GM21786 (cell line): ENCODE results near the gene GNL2.
"Not testable (repeated sequence)": the region's sequence is repeated elsewhere in the genome, so short reads cannot be mapped to it uniquely, and the experiment has no call there.

ENCODE experiments used
- ATAC-seq: cut with Tn5 transposase; IDR thresholded peaks from one replicate; pipeline ENCODE4 v1.9.1; 2021; ENCODE audit not compliant: unreplicated experiment

GNL2 gene

DNA sequence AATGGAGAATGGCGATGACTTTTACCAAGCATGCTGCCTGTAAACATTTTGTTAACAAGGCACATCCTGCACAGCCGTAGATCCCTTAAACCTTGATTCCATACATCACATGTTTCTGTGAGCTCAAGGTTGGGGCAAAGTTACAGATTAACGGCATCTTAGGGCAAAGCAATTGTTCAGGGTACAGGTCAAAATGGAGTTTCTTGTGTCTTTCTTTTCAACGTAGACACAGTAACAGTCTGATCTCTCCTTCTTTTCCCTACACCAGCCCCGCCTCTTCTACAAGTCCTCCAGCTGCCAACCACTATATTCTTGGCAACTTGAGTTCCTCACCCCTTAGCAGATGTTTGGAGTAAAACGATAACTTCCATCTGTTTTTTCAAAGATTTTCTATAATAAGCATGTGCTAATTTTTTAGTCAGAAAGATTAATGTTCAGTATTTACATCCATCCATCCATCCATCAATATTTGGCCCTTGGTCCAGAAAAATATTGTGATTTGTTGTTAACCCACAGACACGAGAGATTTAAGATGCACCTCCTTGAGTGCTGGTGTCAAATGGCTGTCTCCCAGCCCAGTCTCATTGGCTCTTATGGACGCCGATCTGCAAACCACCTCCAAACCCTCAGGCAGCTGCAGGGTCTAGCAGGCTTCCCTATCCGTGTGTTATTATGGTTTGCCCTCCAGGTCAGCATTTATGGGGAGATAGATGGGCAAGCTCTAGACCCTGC is 35.2 kb downstream of the GNL2 start:
- no peak for ATAC-seq

GRCh38 chr1:37559957-37560379 is 35.8 kb downstream of the GNL2 start:
- not testable (repeated sequence) for ATAC-seq

DNA sequence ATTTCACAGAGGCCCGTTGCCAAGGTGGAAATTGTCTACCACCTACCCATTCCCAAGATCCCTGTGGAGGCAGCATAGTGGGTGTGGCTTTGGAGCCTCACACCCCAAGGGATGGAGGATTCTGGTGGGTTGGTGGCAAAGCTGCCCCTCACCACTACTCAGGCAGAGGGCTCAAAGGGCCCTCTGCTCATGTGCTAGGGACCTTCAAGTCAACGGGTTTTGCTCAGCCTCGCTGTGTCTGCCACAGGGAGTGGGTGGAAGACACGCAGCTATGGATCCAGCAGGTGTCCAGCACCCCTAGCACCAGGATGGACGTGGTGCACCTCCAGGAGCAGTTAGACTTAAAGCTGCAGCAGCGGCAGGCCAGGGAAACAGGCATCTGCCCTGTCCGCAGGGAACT is 36.7 kb downstream of the GNL2 start:
- no peak for ATAC-seq

DNA sequence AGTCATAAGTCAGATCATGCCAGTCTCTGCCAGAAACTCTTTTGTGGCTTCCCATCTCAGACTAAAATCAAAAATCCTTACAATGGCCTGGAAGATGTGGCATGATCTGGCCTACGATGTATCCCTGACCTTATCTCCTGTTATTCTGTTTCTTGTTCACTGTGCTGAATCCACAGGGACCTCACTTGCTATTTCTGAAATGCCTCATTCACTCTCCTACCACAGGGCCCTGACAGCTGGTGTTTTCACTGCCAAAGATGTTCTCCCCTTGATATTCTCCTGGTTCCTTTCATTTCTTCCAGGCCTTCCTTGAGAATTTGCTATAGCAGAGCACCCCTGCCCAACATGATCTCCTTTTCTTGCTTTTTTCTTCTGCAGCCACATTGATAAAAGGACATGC is 37.3 kb downstream of the GNL2 start:
- ATAC-seq, result no peak

DNA sequence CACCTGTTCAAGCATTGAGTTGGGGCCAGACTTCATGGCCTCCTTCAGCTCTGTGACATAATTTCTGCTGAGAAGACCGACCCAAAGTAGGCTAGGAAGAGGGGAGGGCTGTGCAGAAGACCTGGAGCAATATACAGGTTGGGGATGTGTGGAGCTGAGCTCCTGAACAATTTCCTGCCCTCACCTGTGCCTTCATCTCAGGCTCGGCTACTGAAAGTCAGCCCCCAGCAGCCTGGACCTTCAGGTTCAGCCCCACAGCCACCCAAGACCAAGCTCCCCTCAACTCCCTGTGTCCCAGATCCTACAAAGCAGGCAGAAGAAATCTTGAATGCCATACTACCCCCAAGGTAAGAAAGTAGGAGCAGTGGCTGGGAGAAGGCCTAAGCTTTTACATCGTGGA is 38.3 kb downstream of the GNL2 start:
- no peak for ATAC-seq

DNA sequence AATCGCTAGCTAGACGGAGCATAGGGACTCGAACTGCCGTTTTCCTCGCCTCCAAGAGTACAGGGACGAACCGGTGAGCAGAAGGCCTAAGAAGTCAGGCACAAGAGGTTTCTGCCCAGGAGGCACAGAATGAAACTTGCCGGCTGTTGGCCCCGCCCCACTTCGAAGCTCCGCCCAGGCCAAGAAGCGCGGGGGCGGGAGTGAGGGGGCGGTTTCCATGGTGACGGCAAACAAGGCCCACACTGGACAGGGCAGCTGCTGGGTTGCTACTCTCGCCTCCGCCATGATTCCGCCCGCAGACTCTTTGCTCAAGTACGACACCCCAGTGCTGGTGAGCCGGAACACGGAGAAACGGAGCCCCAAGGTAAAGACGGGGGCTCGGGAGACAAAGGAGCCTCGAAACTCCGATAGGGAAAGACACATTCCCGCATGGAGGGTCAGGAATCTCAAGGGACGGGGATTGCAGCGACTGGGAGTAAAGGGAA is 39.0 kb downstream of the GNL2 start, which contains the start of gene DNALI1:
DNALI1 (plus strand) TSS at position 229 of the 485 bp plus-strand sequence; CDS start at position 284, 55 bp downstream.
- no peak for ATAC-seq

DNA sequence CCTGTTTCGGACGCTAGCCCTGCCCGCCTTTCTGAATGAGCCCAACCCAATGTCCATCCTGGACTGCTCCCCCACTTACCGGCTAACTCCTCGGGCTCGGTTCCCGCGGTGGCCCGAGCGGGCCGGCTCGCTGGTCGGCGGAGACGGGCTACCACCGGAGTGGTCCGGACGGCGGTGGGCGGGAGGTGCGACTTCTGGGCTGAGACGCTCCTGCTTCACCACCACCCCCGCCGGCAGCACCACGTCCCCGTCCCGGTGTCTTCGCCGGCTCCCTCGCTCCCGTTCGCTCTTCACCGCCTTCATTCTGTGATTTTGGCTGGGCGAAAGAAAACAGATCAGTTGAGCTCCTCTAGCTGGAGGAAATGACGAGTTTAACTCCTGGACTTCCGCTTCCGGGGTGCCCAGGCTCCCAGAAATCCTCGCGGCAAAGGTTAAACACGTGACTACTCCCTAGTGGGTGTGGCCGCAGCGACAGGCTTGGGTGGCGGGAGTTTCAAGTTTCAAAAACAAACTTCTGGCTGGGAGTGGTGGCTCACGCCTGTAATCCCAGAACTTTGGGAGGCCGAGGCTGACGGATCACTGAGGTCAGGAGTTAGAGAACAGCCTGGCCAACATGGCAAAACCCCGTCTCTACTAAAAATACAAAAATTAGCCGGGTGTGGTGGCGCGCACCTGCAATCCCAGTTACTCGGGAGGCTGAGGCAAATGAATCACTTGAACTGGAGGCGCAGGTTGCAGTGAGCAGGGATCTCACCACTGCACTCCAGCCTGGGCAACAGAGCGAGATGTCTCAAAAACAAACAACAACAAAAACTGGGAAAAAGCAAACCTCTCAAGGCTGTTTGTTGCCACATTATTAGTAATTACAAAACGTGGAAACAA is 41.6 kb downstream of the GNL2 start, which contains the start of gene SNIP1:
SNIP1 (minus strand) TSS at position 367 of the 882 bp plus-strand sequence; CDS start at position 303, 64 bp downstream.
- ATAC-seq, result peak; percentile 92

DNA sequence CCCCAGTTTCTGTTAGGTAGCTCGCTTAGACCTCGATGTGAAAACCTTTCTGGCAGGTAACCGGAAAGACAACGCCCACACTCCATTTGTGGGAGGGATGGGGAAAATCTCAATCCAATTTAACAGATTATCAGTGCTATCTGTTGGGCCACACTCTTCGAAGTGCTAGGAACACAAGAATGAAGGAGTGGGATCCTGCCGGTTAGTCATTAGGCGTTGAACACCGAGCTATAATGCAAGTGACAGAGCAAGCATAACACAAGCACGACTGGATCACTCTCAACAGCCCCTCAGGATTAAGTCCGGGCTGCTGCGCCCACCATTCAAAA is 42.2 kb downstream of the GNL2 start:
- ATAC-seq, result no peak

DNA sequence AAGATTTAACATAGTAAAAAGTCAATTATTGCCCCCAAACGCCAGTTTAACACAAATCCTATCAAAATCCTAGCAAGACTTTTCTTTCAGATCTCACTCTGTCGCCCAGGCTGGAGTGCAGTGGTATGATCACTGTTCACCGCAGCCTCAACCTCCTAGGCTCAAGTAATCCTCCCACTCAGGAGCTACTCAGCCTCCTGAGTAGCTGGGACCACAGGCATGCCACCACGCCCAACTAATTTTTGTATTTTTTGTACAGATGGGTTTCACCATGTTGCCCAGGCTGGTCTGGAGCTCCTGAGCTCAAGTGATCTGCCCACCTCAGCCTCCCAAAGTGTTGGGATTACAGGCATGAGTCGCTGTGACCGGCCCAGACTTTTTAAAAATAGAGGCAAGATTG is 46.4 kb downstream of the GNL2 start:
- ATAC-seq, result no peak

GRCh38 chr1:37545019-37545418 is 50.7 kb downstream of the GNL2 start:
- no peak for ATAC-seq

GRCh38 chr1:37544530-37544929 is 51.2 kb downstream of the GNL2 start:
- ATAC-seq, result no peak

- ATAC-seq, result no peak
Observed at GRCh38 chr1:37540036-37540785, 55.5 kb downstream of the GNL2 start.

- ATAC-seq, result not testable (repeated sequence)
Observed at GRCh38 chr1:37539154-37539553, 56.6 kb downstream of the GNL2 start.

- ATAC-seq, result no peak
Observed at GRCh38 chr1:37537378-37537777, 58.4 kb downstream of the GNL2 start.

DNA sequence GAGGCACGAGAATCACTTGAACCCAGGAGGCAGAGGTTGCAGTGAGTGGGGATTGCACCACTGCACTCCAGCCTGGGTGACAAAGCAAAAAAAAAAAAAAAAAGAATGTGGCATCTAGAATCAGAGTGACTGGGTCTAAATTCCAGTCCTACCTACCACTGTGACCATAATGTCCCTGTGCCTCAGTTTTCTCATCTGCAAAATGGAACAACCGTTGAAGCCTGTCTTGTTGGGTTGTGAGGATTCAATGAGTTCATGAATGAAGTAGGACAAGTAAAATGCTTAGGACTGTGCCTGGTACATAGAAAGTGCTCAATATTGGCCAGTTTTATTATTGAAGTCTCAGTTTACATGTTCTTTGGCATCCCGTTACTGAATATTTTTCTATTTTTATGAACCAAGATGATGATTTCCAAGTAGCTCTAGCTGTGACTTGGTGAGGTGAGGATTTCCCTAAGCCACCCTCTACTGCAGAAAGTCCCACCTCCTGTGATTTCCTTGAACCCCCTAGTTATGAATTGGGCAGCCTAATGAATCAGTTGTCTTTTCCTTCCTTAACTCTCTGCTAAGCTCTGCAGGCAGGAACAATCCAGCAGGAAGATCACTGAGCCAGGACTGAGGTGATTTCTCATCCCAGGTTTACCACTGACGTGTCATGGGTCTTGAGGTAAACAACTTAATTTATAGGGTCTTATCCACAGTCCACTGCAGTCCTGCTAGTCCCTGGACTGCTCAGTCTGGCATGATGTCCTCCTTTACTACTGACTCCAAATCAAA is 62.2 kb downstream of the GNL2 start:
- ATAC-seq, result no peak

- not testable (repeated sequence) for ATAC-seq
Observed at GRCh38 chr1:37532418-37533156, 63.1 kb downstream of the GNL2 start.

GRCh38 chr1:37529888-37530287 is 65.8 kb downstream of the GNL2 start:
- not testable (repeated sequence) for ATAC-seq

DNA sequence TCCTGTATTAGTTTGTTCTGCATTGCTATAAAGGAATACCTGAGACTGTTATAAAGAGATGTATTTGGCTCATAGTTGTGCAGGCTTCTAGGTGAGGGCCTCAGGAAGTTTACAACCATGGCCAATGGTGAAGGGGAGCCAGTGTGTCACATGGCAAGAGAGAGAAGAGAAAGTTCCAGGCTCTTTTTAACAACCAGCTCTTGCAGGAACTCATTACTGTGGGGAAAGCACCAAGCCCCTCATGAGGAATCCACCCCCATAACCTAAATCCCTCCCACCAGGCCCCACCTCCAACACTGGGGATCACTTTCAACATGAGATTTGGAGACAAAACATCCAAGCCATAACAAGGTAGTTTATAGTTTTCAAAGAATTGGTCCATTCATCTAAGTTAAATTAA is 76.1 kb downstream of the GNL2 start:
- ATAC-seq, result no peak

GRCh38 chr1:37518929-37519328 is 76.8 kb downstream of the GNL2 start:
- ATAC-seq, result not testable (repeated sequence)

- not testable (repeated sequence) for ATAC-seq
Observed at GRCh38 chr1:37518241-37518640, 77.5 kb downstream of the GNL2 start.
